NCI-H774 (cell line): ENCODE data around the gene CNOT8.

Experiments used
- DNase-seq: peaks from one replicate; lab custom pipeline; 2025; lab: John Stamatoyannopoulos, UW

The CNOT8 gene

GRCh38 chr5:154923441-154924430, 65.3 kb downstream of the CNOT8 start:
- DNase-seq, result no peak
